Urothelium cell line (cell line): ENCODE data around the gene FLCN.
"Not testable (repeated sequence)": the region's sequence is repeated elsewhere in the genome, so short reads cannot be mapped to it uniquely, and the experiment has no call there.

Experiments
- DNase-seq: peaks from one replicate; pipeline ENCODE4 v3.0.0; 2011; ENCODE audit warnings: low spot score, mixed read lengths
- FAIRE-seq: peaks from 2 replicates; lab custom pipeline; 2011; peaks lifted over from hg19 to GRCh38; lab: Jason Lieb, UNC

Gene FLCN, protein sequence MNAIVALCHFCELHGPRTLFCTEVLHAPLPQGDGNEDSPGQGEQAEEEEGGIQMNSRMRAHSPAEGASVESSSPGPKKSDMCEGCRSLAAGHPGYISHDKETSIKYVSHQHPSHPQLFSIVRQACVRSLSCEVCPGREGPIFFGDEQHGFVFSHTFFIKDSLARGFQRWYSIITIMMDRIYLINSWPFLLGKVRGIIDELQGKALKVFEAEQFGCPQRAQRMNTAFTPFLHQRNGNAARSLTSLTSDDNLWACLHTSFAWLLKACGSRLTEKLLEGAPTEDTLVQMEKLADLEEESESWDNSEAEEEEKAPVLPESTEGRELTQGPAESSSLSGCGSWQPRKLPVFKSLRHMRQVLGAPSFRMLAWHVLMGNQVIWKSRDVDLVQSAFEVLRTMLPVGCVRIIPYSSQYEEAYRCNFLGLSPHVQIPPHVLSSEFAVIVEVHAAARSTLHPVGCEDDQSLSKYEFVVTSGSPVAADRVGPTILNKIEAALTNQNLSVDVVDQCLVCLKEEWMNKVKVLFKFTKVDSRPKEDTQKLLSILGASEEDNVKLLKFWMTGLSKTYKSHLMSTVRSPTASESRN

DNA sequence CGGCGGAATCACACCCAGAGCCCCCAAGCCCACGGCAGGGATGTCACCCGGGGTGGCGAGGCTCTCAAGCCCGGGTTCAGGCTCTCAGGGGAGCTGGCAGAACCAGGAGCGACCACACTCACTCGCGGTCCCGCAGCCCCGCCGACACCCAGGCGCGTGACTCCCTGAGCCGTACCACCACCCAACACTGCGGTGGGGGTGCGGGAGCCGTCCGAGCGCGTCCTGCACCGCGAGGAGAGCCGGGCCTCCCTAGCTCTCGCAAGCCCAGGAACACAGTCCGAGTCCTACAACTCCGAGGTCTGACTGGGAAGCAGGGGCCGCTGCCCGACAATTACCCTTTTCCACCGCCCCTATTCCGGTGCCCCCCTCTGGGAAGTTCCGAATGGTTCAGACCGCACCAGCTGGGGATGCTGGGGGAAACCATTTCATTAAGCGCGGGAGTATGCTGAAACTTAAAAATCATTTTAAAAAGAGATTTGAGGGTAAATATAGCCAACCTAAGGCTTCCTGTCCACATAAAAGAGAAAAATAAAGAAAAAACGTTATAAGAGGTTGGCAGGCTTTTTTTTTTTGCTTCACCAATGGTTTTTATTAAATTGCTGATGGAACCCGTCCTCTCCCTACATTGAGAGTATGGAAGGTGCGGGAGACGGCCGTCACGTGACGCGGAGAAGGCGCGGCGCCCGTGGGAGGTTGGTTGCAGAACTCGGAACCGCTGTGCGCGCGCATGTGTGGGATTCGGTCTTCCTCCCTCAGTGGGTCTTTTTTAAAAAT, at the start of gene FLCN:
TSS of gene FLCN (minus strand) at position 143 of the 774 bp plus-strand sequence. CDS start 9,031 bp downstream, outside the sequence.
- DNase-seq (peak; percentile 91), FAIRE-seq (no peak)

DNA sequence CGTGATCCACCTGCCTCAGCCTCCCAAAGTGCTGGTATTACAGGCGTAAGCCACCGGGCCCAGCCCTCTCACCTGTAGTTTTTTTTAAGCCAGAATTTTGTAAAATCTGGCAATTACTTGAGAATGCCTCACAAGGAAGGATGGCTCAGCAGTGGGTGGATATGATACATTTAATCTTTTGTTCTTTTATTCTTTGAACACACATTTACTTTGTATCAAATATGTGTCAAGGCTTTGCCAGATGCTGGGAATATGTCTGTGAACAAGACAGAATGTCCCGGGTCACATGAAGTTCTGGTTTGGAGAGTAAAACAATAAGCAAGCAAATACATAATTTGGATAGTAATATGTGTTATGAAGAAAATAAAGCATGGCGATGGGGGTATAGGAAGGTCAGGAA, 49.0 kb upstream of the FLCN start:
- FAIRE-seq (no peak), DNase-seq (no peak)

DNA sequence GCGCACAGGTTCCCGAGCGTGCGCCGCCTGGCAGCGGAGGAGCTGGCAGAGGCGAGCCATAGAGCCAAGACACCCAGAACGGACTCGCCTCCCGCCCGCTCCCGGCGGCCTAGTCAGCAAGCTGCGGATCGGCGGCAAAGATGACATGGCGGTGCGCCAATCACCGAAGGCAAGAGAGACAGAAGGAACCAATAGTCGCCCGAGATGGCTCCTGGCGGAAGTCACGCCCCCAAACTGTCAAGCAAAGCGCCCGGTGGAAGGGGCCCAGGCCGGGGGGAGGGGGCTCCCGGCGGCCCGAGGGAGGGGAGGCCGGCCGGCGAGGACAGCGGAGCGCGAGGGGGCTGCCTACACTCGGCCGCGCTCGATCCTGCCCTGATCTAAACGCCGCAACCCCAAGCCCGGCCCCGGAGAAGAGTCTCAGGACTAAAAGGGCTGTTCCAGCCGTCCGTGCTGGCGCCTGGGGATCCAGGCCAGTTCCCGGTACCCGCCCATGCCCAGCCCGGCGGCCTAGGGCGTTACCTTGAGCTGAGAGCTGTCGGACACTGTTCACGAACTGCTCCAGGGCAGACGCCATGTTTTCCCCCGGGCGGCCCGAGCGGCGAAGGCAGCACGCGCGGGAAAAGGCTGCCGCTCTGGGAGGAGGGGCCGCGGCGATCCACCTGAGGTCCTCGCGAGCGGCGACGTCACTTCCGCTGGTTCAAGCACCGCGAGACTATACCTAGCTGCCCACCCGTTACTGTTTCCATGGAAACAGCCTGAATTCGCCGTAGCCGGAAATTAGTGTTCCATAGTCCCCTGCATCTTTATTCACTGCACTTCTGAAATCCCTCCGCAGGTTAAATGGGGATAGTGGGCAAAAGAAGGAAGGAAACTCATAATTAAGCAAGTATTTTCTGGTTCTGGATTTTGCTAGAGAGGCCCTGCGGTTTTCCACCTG, 43.9 kb upstream of the FLCN start, which contains the start of gene COPS3:
TSS of gene COPS3 (minus strand) at position 634 of the 937 bp plus-strand sequence. CDS start at position 574, 60 bp downstream.
- DNase-seq (peak; percentile 98), FAIRE-seq (peak; percentile 77)

DNA sequence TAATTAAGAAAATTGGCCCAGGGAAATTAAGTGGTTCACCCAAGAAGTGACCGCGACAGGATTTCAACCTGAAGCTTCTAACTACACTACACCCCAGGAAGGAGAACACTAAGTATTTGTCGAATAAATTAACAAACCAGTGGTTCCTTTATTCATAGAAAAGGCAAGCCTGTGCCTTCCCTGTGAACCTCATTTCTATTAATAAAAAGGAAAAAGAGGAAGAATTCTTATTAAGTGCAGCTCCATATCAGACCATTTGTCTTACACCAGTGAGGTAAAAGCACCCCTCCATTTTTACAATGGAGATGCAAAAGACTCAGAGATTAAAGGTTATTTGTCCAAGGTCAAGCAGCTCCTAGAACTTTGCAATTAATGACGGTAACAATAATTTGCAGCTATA, 42.3 kb upstream of the FLCN start:
- DNase-seq (no peak), FAIRE-seq (no peak)

DNA sequence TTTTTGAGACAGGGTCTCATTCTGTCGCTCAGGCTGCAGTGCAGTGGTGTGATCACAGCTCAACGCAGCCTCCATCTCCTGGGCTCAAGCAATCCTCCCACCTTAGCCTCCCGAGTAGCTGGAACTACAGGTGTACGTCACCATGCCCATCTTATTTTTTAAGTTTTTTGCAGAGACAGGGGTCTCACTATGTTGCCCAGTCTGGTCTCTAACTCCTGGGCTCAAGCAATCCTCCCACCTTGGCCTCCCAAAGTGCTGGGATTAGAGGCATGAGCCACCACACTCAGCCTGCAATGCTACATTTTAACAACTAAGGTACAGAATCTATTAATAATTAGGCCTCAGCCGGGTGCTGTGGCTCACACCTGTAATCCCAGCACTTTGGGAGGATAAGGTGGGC, 40.5 kb upstream of the FLCN start:
- not testable (repeated sequence) for FAIRE-seq

DNA sequence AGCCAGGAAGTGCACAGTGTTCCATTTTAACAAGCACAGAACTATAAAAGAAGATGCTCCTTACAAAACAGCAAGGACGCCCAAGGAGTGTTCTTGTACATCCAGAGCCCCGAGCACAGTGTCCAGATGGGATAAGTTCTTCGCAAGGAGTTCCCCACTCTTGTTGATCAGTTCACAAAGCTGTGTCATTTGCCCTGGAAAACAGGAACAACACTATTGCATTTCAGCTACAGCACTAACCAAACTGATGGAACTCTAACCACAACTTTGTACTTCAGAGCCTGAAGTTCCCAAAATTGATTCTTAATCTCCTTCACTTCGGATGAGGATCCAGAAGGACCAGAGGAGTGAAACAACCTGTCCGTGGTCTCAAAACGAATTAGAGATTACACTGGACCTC, 39.0 kb upstream of the FLCN start:
- DNase-seq (no peak), FAIRE-seq (no peak)

More for the DNA sequence above, 40.5 kb upstream of the FLCN start:
- DNase-seq, result not testable (repeated sequence)

DNA sequence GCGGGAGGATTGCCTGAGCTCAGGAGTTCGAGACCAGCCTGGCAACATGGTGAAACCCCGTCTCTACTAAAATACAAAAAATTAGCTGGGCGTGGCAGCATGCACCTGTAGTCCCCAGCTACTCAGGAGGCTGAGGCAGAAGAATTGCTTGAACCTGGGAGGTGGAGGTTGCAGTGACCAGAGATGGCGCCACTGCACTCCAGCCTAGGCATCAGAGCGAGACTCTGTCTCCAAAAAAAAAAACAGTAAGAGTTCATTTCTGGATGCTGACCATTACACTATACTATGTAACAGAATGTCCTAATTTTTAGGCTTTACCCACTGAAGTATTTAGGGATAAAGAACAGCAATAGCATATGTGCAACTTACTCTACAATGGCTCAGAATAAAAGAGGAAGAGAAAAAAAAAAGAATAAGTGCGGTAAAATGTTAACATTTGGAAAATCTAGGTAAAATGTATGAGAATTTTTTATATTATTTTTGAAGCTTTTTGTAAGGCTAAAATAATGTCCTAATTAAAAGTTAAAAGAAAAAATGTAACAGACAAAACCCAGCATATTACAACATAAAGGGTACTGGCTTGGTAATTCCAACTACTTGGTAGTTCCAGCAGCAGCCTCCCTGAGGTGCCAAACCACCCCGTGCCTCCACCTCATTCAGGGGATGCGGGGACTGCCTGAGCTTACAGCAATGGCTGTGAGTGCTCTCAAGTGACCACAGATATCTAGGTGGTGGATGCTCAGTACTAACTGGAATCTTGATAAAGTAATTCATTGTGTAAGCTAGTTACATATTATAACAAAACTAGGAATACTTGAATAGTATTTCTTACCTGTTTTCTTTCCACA, 33.2 kb upstream of the FLCN start:
- FAIRE-seq (no peak), DNase-seq (no peak)

DNA sequence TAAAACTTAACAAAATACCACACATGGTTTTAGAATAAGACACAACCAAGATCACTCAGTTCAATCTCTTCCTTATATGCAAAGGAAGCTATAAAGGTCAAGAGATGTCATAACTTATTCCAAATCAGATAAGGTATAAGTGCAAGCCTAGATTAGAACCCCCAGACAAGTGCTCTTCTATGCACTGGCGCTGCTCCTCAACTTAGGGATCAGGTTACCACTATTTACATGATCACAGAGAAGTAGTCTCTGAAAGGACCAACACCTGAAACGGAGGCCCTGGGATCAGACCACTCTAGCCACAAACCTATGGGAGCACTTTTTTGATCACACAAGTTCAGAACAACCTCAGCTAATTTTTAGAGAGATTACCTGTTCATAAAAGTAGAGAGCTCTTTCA, 27.5 kb upstream of the FLCN start:
- FAIRE-seq, result no peak
- no peak for DNase-seq

DNA sequence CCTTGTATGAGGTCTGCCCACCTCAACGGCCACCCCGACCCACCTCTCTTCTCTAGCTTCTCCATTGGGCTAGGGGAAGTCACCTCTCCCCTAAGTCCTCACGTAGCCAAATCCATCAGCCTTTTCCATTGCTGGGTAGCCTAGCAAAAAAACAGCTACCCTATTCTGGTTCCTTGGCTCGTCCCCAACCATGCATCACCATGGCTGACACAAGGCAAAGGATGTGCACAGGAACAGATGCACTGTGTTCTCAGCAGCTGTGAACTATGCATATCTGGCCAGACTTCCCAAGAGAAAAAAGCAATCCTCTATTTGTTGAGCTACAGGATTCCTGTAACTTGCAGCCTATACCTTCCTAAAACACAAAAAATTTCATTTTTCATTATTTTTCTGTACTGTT, 22.0 kb upstream of the FLCN start:
- no peak for DNase-seq
- no peak for FAIRE-seq

DNA sequence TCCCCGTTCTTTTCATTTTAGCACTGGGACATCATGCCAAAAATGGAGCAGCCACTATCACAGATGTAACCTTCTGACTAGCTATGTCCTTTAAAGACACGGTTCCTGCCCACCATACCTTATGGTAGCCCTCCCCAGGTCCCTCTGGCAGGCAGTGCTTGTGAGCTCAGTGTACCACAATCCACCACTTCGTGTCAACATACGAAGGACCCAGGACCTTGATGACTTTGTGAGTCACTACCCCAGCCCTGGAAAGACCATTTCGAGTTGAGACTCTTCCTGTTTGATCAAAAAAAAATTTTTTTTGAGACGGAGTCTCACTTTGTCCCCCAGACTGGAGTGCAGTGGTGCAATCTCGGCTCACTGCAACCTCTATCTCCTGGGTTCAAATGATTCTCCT, 21.0 kb upstream of the FLCN start:
- DNase-seq (no peak), FAIRE-seq (no peak)

DNA sequence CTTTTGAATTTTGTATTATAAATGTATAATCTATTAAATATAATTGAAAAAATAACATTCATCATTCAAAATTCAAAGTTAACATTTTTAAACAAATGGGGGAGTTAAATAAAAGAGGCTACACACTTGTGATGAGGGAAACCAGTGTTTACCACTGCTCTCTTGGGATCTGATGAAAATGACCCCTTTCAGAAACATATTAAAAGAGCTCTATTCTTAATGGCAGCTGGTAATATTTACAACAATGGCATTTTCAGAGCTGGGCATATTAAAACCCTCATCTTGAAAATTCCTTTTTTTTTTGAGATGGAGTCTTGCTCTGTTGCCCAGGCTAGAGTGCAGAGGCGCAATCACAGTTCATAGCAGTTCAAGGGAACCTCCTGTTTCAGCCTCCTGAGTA, 19.3 kb upstream of the FLCN start:
- no peak for DNase-seq
- no peak for FAIRE-seq

DNA sequence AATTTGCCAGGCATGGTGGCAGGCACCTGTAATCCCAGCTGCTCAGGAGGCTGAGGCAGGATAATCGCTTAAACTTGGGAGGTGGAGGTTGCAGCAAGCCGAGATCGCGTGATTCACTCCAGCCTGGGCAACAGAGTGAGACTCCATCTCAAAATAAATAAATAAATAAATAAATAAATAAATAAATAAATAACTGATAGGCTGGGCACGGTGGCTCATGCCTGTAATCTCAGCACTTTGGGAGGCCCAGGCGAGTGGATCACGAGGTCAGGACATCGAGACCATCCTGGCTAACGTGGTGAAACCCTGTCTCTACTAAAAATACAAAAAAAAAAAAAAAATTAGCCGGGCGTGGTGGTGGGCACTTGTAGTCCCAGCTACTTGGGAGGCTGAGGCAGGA, 18.7 kb upstream of the FLCN start:
- FAIRE-seq, DNase-seq: not testable (repeated sequence)

DNA sequence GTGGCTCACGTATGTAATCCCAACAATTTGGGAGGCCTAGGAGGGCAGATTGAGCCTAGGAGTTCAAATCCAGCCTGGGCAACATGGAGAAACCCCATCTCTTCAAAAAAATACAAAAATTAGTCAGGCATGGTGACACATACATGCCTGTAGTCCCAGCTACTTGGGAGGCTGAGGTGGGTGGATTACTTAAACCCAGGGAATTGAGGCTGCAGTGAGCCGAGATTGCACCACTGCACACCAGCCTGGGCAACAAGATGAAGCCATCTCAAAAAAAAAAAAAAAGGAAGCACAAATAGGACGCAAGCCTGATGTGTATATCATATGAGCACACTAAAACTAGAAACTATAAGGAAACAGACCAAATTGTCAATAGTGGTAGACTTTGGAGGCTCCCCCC, 17.1 kb upstream of the FLCN start:
- DNase-seq, result no peak
- FAIRE-seq, result no peak

DNA sequence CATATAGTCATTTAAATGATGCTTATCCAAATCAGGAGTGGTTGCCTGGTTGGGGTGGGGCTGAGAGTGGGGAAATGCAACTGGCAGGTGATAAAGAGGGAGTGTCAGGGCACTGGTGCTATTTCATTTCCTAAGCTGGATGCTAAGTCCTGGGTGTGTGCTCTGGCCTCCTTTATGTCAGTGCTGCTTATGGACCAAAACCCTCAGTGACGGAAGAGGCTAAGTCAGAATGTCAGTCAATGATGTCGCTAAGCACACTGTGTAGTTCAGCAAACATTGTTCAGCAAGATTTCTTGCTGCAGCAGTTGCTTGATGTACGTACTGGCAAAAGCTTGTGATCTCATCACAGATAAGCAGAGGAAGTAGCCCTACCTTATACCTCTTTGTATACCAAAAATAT, 16.4 kb upstream of the FLCN start:
- FAIRE-seq (no peak), DNase-seq (no peak)

DNA sequence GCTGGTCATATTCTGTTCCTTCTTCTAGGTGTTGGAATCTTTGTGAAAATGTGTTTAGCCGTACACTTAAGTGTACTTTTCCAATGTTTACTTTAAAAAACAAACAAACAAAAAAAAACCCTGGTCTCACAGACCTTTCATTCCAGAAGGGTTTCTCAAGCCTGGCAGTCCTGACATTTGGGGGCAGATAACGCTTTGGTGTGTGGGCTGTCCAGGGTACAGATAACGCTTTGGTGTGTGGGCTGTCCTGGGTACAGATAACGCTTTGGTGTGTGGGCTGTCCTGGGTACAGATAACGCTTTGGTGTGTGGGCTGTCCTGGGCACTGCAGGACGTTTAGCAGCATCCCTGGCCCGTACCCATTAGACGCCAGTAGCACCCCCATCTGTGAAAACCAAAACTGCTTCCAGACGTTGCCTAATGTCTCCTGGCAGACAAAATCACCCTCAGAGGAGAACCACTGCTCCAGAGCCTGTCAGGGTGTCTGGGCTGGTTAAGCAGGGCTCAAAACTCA, 15.2 kb upstream of the FLCN start:
- peak; percentile 70 for FAIRE-seq
- DNase-seq, result no peak

DNA sequence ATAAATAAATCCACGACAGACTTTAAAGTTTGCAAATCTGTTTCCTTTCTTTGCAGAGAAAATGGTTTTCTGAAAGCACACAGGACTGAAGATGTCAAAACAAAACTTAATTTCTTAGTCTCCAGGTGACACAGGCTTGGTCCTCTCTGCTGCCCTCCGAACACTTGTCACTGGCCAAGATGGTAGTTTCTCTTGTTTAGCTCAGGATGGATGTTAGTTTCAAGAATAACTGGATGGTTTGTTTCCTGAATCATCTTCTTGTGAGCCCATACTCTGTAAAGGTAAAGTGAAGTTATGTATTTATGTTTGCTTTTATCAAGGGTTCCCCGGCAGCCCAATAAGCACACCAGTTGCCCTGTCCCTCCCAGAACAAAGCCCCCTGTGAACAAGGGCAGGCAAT, 9.9 kb upstream of the FLCN start:
- no peak for DNase-seq
- FAIRE-seq, result no peak

DNA sequence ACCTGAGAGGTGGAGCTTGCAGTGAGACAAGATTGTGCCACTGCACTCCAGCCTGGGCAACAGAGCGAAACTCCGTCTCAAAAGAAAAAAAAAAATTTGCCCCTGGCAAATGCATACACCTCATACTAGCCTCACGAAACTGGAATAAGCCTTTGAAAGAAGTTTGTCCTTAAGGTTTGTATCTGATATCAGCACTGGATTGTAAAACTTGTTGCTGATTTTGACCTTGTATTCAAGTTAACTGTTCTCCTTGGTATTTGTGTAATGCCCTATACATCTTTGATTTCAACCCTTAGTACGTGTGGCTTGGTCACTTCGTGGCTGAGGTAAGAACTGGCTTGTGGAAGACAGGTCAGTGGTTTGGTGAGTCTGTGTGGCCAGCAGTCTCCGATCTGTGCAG, 6.2 kb upstream of the FLCN start:
- DNase-seq (no peak), FAIRE-seq (no peak)

DNA sequence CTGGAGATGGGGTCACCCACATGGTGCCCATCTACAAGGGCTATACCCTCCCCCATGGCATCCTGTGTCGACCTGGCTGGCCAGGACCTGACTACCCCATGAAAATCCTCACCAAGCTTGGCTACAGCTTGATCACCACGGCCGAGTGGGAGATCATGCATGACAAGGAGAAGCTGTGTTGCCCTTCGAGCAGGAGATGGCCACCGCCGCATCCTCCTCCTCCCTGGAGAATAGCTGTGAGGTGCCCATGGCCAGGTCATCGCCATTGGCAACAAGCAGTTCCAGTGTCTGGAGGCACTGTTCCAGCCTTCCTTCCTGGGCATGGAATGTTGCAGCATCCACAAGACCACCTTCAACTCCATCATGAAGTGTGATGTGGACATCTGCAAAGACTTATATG, 5.3 kb upstream of the FLCN start:
- DNase-seq (no peak), FAIRE-seq (no peak)

DNA sequence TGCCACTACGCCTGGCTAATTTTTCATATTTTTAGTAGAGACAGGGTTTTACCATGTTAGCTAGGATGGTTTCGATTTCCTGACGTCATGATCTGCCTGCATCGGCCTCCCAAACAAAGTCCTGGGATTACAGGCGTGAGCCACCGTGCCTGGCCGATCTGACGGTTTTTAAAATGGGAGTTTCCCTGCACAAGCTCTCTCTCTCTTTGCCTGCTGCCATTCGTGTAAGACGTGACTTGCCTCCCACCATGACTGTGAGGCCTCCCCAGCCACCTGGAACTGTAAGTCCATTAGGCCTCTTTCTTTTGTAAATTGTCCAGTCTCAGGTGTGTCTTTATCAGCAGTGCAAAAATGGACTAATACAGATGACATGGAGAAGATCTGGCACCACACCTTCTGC, 4.7 kb upstream of the FLCN start:
- FAIRE-seq, result no peak
- DNase-seq, result no peak
